Panc1 (cell line): ENCODE data around the gene UNCX. TPM values are rescaled to one million over a fixed set of nuclear protein-coding genes. Genes with fewer than 3 reads are reported as not detected.
"Not testable (repeated sequence)": the region's sequence is repeated elsewhere in the genome, so short reads cannot be mapped to it uniquely, and the experiment has no call there.

Experiments used
- ATAC-seq: fragments of 200-7000 bp; cut with Tn5 transposase; 2 replicates; pipeline ENCODE4 v1.9.1; 2020; ENCODE audit warnings: mild to moderate bottlenecking, moderate library complexity
- BruUV-seq: library from RNA; stranded (reverse); fragments of 400-500 nt; replicated peaks from 2 replicates; lab custom pipeline; 2021; lab: Mats Ljungman, UMichigan
- CTCF ChIA-PET: fragments of 300-600 bp; sonication (Branson Sonifier 250); formaldehyde crosslinking; loops from one replicate; lab custom pipeline; 2022; ENCODE audit warnings: antibody characterized with exemption; lab: Charles Lee
- POLR2A ChIA-PET: fragments of 300-600 bp; sonication (Branson Sonifier 250); formaldehyde crosslinking; loops from one replicate; lab custom pipeline; 2022; ENCODE audit warnings: antibody characterized with exemption; lab: Charles Lee
- DNase-seq: peaks from one replicate; pipeline ENCODE4 v3.0.0-alpha.2; 2010; ENCODE audit warnings: low read depth, low spot score
- H3K27ac ChIP-seq: 2 replicates; pipeline ENCODE4 v1.5.1; 2011; ENCODE audit warnings: mild to moderate bottlenecking, low read length, inconsistent platforms
- H3K27me3 ChIP-seq: fragments of 200-500 bp; sonication (Bioruptor generic); 2 replicates; pipeline ENCODE4 v1.6.0; 2014; ENCODE audit warnings: low read length, inconsistent platforms; ENCODE audit not compliant: control insufficient read depth, insufficient read depth
- H3K36me3 ChIP-seq: fragments of 200-500 bp; sonication (Bioruptor generic); 2 replicates; pipeline ENCODE4 v1.5.1; 2014; ENCODE audit warnings: inconsistent platforms, mild to moderate bottlenecking, low read length, moderate library complexity; ENCODE audit not compliant: control insufficient read depth, insufficient read depth
- H3K4me1 ChIP-seq: 2 replicates; pipeline ENCODE4 v1.5.1; 2011; ENCODE audit warnings: inconsistent platforms, mild to moderate bottlenecking, low read length, moderate library complexity; ENCODE audit not compliant: control insufficient read depth, insufficient read depth
- H3K4me3 ChIP-seq, 2 experiments: 2 replicates each; pipeline ENCODE4 v1.5.1; 2011 to 2012; ENCODE audit warnings: low read depth in 2 of 2, low read length in 2 of 2, mild to moderate bottlenecking in 2 of 2, inconsistent platforms in 1 of 2, moderate library complexity in 1 of 2
- H3K9me3 ChIP-seq: fragments of 200-500 bp; sonication (Bioruptor generic); 2 replicates; pipeline ENCODE4 v1.5.1; 2014; ENCODE audit warnings: low read depth, mild to moderate bottlenecking, inconsistent platforms, low read length, moderate library complexity; ENCODE audit not compliant: control insufficient read depth, insufficient read depth
- CTCF ChIP-seq: fragments of 450-650 bp; IDR thresholded peaks from 2 replicates; pipeline ENCODE4 v1.5.1; 2017; ENCODE audit warnings: mild to moderate bottlenecking
- POLR2AphosphoS5 ChIP-seq: IDR thresholded peaks from 2 replicates; pipeline ENCODE4 v1.6.1; 2012; ENCODE audit warnings: mild to moderate bottlenecking, low read depth, low read length, moderate library complexity
- REST ChIP-seq, 2 experiments: IDR thresholded peaks; 2 replicates each; pipeline ENCODE4 v1.6.1; 2011 to 2012; ENCODE audit warnings: low read depth in 2 of 2, control low read depth in 1 of 2, low read length in 1 of 2, mild to moderate bottlenecking in 1 of 2, moderate library complexity in 1 of 2; ENCODE audit not compliant: insufficient read depth in 1 of 2
- SIN3A ChIP-seq: IDR thresholded peaks from 2 replicates; pipeline ENCODE4 v1.6.1; 2012; ENCODE audit warnings: low read depth, mild to moderate bottlenecking, low read length, moderate library complexity, borderline replicate concordance; ENCODE audit not compliant: insufficient read depth
- TCF7L2 ChIP-seq: IDR thresholded peaks from 2 replicates; pipeline ENCODE4 v1.6.1; 2011; ENCODE audit warnings: mild to moderate bottlenecking, low read depth, low read length, inconsistent platforms
- in situ Hi-C: cut with HindIII; loops from 2 replicates; pipeline ENCODE4 v1.10.0; 2016; ENCODE audit warnings: low sequenced_read_pairs, low pct_unique_long_range_greater_than_20kb
- intact Hi-C: fragments of 100-400 bp; cut with micrococcal nuclease; formaldehyde crosslinking; loops from one replicate; pipeline ENCODE4 v1.10.0; 2022; ENCODE audit not compliant: unreplicated experiment
- total RNA-seq: library from RNA; stranded (reverse); gene quantifications from one replicate; pipeline ENCODE4 v1.2.1, GENCODE V29; 2021; ENCODE audit not compliant: unreplicated experiment

UNCX gene
- total RNA-seq, 1 experiment from 2014 or later, result not detected

DNA sequence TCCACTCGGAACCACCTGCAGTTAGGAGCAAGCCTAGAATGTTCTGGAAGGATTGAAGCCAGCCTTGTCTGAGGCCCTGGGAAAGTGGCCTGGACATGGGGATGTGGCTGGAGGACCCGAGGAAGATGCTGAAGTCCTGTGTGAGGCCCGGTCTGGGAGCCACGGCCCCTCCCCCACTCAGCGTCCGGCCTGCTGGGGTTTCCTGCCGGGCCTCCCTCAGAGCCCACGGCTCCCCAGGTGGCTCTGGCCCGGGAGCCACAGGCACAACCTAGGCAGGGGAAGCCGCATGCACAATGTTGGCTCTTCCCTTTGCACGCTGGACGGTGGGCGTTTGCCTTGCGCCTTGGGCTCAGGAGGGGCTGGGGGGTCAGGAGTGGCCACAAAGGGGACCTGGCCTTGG, 39.0 kb downstream of the UNCX start:
- no peak for DNase-seq
- Histone ChIP-seq H3K4me3 (no peak overlapping the region), H3K27ac (no peak overlapping the region), H3K4me1 (no peaks in the 10 kb centered on the region), H3K27me3 (0 out of 2 replicates have a peak, but pooled peaks cover 2% of the 10 kb centered on the region), H3K36me3 (no peaks in the 10 kb centered on the region), H3K9me3 (no peaks in the 10 kb centered on the region)
- no TSS peak for BruUV-seq
- ATAC-seq, result no peak
- ChIA-PET CTCF (no interaction called here), POLR2A (no interaction called here)
- intact Hi-C loops (no loop called here), in situ Hi-C loops (no loop called here)
- TF ChIP-seq POLR2AphosphoS5, result no peak
- no peak for TF ChIP-seq REST (IDR thresholded peaks at IDR 0.05; ENCODE audit: insufficient read depth in 1 of 2, low read depth in 2 of 2, low read length in 1 of 2)
- TF ChIP-seq TCF7L2, result no peak

- H3K27me3 ChIP-seq, intact Hi-C loops, DNase-seq, H3K27ac ChIP-seq, BruUV-seq, H3K4me1 ChIP-seq, POLR2A ChIA-PET, ATAC-seq, H3K4me3 ChIP-seq, H3K9me3 ChIP-seq, CTCF ChIA-PET, H3K36me3 ChIP-seq, in situ Hi-C loops: not testable (repeated sequence)
These were observed 39.5 kb downstream of the UNCX start for GRCh38 chr7:1272136-1272535.

DNA sequence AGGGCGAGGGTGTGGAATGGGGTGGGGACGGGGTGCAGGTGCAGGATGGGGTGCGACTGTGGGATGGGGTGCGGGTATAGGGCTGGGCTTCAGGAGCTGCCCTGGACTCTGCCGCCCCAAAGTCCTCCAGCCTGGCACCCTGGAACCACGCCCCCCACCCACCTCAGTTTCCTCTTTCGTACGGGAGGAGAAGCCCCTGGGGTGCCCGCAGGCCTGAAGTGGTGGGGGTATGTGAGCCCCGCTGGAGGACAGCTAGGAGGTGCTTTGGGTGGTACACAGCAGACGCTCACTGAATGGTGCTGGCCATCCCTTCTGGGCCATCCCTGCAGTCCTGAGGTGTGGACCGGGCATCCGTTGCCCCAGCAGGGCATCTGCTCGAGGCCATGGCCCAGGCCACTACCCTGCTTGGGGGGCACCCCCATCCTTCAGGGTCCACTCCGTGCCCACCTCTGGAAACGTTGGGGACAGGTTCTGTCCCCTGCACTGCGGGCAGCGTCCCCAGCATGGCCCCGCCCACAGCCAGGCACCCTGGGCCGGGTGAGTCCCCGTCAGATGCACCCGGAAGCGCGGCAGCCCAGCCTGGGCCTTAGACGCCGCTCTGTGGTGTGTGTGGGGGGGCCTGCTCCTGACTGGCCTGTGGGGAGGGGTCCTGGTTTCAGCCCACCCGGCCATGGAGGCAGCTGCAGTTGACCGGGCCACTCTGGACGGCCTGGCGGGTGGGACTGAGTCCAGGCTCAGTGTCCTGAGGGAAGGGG, 41.6 kb downstream of the UNCX start:
- no peaks in the 10 kb centered on the region for H3K27me3 ChIP-seq
- ChIA-PET POLR2A (no interaction called here), CTCF (no interaction called here)
- TF ChIP-seq CTCF (no peak), POLR2AphosphoS5 (no peak), TCF7L2 (no peak), SIN3A (no peak), REST (IDR thresholded peaks at IDR 0.05; ENCODE audit: insufficient read depth in 1 of 2, low read depth in 2 of 2, low read length in 1 of 2) (no peak)
- H3K27ac ChIP-seq, result no peak overlapping the region
- intact Hi-C loops (no loop called here), in situ Hi-C loops (no loop called here)
- no peak overlapping the region for H3K4me3 ChIP-seq
- ATAC-seq (no peak), DNase-seq (no peak)
- H3K4me1 ChIP-seq, result no peaks in the 10 kb centered on the region
- no peaks in the 10 kb centered on the region for H3K36me3 ChIP-seq
- no peaks in the 10 kb centered on the region for H3K9me3 ChIP-seq
- BruUV-seq, result no TSS peak
